ENCODE data around the gene ABI1. TPM values are rescaled to one million over a fixed set of nuclear protein-coding genes. Genes with fewer than 3 reads are reported as not detected.

The ABI1 gene
- total RNA-seq, 1 experiment from 2014 or later: 36.9 TPM

DNA sequence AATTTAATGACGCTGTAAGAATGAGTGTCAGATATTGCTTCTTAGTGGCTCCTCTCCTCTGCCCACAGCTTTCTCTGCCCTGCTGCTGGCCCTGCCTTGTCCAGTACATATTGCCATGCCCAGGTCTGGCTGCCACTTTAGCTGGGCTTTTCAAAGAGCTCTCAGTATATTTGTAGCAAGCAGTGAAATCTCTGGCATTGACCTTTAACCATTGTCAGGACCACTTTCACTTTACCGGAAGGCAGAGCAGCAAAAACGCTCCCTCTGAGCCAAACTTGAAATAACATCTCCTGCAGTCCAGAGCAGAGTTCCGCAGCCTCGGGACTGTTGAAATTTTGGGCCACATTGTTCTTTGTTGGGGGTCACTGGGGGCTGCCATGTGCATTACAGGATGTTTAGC, 149.4 kb downstream of the ABI1 start:
- H3K27me3 Mint-ChIP-seq (ENCODE audit: low read depth): no peaks in the 10 kb centered on the region

More for the DNA sequence above, 149.4 kb downstream of the ABI1 start:
- no peaks in the 10 kb centered on the region for H3K23me2 ChIP-seq (ENCODE audit: insufficient read length, low read depth, low read length, poor library complexity, severe bottlenecking)
- no CpG with 5 or more reads among the region's 5 CpGs for WGBS (ENCODE audit: extremely low coverage, insufficient read length, low lambda C conversion rate)
- H3K4ac ChIP-seq (ENCODE audit: low read depth, low read length): no peak overlapping the region
- no peaks in the 10 kb centered on the region for H3K4me1 Mint-ChIP-seq
- TF ChIP-seq, protein P1, sequence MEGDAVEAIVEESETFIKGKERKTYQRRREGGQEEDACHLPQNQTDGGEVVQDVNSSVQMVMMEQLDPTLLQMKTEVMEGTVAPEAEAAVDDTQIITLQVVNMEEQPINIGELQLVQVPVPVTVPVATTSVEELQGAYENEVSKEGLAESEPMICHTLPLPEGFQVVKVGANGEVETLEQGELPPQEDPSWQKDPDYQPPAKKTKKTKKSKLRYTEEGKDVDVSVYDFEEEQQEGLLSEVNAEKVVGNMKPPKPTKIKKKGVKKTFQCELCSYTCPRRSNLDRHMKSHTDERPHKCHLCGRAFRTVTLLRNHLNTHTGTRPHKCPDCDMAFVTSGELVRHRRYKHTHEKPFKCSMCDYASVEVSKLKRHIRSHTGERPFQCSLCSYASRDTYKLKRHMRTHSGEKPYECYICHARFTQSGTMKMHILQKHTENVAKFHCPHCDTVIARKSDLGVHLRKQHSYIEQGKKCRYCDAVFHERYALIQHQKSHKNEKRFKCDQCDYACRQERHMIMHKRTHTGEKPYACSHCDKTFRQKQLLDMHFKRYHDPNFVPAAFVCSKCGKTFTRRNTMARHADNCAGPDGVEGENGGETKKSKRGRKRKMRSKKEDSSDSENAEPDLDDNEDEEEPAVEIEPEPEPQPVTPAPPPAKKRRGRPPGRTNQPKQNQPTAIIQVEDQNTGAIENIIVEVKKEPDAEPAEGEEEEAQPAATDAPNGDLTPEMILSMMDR (conservative IDR thresholded peaks at IDR 0.05): no peak
- H2BK20ac ChIP-seq (ENCODE audit: low read depth, low read length, poor library complexity, severe bottlenecking): no peak overlapping the region
- DNase-seq: no peak
- H3K14ac ChIP-seq (ENCODE audit: insufficient read depth, low read length): no peak overlapping the region
- H2BK120ac ChIP-seq (ENCODE audit: low read depth, low read length, poor library complexity, severe bottlenecking): no peak overlapping the region
- H3K4me1 ChIP-seq (ENCODE audit: insufficient read depth, low read length): no peaks in the 10 kb centered on the region
- H2AFZ ChIP-seq (ENCODE audit: low read length): no peak overlapping the region
- H4K5ac ChIP-seq (ENCODE audit: insufficient read length, low read depth, low read length): no peak overlapping the region
- H3K18ac ChIP-seq (ENCODE audit: insufficient read length, low read depth, low read length): no peak overlapping the region
- H3K56ac ChIP-seq (ENCODE audit: insufficient read length, low read depth, low read length): no peak overlapping the region
- no peak overlapping the region for H3T11ph ChIP-seq (ENCODE audit: low read length)
- H2BK5ac ChIP-seq (ENCODE audit: insufficient read length, low read length): no peak overlapping the region
- no peak overlapping the region for H2BK15ac ChIP-seq (ENCODE audit: low read depth, low read length)
- no peak overlapping the region for H4K91ac ChIP-seq (ENCODE audit: insufficient read length, low read depth, low read length)
- H3K9me3 Mint-ChIP-seq: no peaks in the 10 kb centered on the region
- no peaks in the 10 kb centered on the region for H3K79me1 ChIP-seq (ENCODE audit: insufficient read depth, low read depth, low read length, poor library complexity, severe bottlenecking)
- no peak overlapping the region for H2BK12ac ChIP-seq (ENCODE audit: insufficient read length, low read depth, low read length)
- H2AK5ac ChIP-seq (ENCODE audit: insufficient read length, low read length): no peak overlapping the region
- no peak overlapping the region for H3K9ac ChIP-seq (ENCODE audit: extremely low read depth, insufficient read length, low read length)
- peaks cover 32 to 63% (median 50%) of the 10 kb centered on the region in 3 experiments for H3K36me3 Mint-ChIP-seq (ENCODE audit: insufficient read depth in 1 of 3, low read depth in 3 of 3)
- no peak overlapping the region for H3K23ac ChIP-seq (ENCODE audit: insufficient read length, low read depth, low read length)
- no peaks in the 10 kb centered on the region for H3K27me3 ChIP-seq (ENCODE audit: insufficient read depth, low read length)
- H3K4me3 Mint-ChIP-seq: no peak overlapping the region
- no peak overlapping the region for H3K27ac Mint-ChIP-seq
- no peaks in the 10 kb centered on the region for H3K79me2 ChIP-seq (ENCODE audit: insufficient read depth, low read length)
- no peak overlapping the region for H4K8ac ChIP-seq (replicated peaks; ENCODE audit: insufficient read length, low read depth, low read length)
- H4K20me1 ChIP-seq (ENCODE audit: control insufficient read depth, insufficient read depth, insufficient read length): no peaks in the 10 kb centered on the region
- H3K4me2 ChIP-seq (ENCODE audit: insufficient read depth, insufficient read length, low read length): no peak overlapping the region
- H3K27ac ChIP-seq (ENCODE audit: insufficient read length, low read depth, low read length): no peak overlapping the region
- no peaks in the 10 kb centered on the region for H3K9me3 ChIP-seq (ENCODE audit: control insufficient read depth, low read depth, low read length)

All from H9 (cell line).